Tibial nerve (tissue), 4 donors: ENCODE results near the gene NFAT5. TPM values are rescaled to one million over a fixed set of nuclear protein-coding genes. Genes with fewer than 3 reads are reported as not detected.

ENCODE experiments used
- DNase-seq, 2 donors: peaks; one replicate each; pipeline ENCODE4 v3.0.0-alpha.2; 2019; ENCODE audit warnings: low spot score in 2 of 2
- H3K27ac ChIP-seq, 4 donors: fragments of 200-600 bp; sonication (generic) in 3 of 4; one replicate each; pipeline ENCODE4 v1.5.1; 2017 to 2019; ENCODE audit warnings: mild to moderate bottlenecking in 1 of 4
- H3K27me3 ChIP-seq, 2 donors: fragments of 200-600 bp; sonication (generic) in 1 of 2; one replicate each; pipeline versions ENCODE4 v1.5.1 to v1.6.0; 2017 to 2019
- H3K36me3 ChIP-seq, 3 donors: fragments of 200-600 bp; sonication (generic); one replicate each; pipeline ENCODE4 v1.5.1; 2018 to 2019
- H3K4me1 ChIP-seq, 4 donors: fragments of 200-600 bp; sonication (generic) in 3 of 4; one replicate each; pipeline ENCODE4 v1.5.1; 2017 to 2019
- H3K4me3 ChIP-seq, 4 donors: fragments of 200-600 bp; sonication (generic) in 3 of 4; one replicate each; pipeline ENCODE4 v1.5.1; 2017 to 2019; ENCODE audit warnings: mild to moderate bottlenecking in 1 of 4, moderate library complexity in 1 of 4
- H3K9me3 ChIP-seq, 4 donors: fragments of 200-600 bp; sonication (generic) in 3 of 4; one replicate each; pipeline ENCODE4 v1.5.1; 2017 to 2019
- EP300 ChIP-seq, 2 donors: sonication (generic); formaldehyde crosslinking; IDR thresholded peaks; one replicate each; pipeline ENCODE4 v1.6.1; 2017; ENCODE audit warnings: antibody characterized with exemption in 2 of 2, mild to moderate bottlenecking in 1 of 2
- POLR2A ChIP-seq, 2 donors: fragments of 450-650 bp; IDR thresholded peaks; one replicate each; pipeline ENCODE4 v1.6.1; 2017; ENCODE audit warnings: antibody characterized with exemption in 2 of 2, mild to moderate bottlenecking in 2 of 2, moderate library complexity in 2 of 2
- WGBS, 2 donors: methylation state at CpG; one replicate each; pipeline ENCODE4 v1.1.5; 2018; 5-methylcytosine and 5-hydroxymethylcytosine counted together
- total RNA-seq, 4 donors: library from RNA; depleted of rRNA; stranded (reverse); fragments of >200 nt; gene quantifications; one replicate each; pipeline ENCODE4 v1.1.0, GENCODE V29; 2016
- TF ChIP-seq, protein P1 (sequence below), 5 experiments: fragments of 200-600 bp in 3 of 5; fragments of 450-650 bp in 2 of 5; sonication (generic) in 3 of 5; IDR thresholded peaks; one replicate each; pipeline ENCODE4 v1.5.1; 2016 to 2019; ENCODE audit warnings: antibody characterized with exemption in 5 of 5, mild to moderate bottlenecking in 3 of 5, moderate library complexity in 2 of 5

Gene NFAT5
- total RNA-seq, 4 donors from 2014 or later = 53.2 to 61.4 (median 57.5) TPM

DNA sequence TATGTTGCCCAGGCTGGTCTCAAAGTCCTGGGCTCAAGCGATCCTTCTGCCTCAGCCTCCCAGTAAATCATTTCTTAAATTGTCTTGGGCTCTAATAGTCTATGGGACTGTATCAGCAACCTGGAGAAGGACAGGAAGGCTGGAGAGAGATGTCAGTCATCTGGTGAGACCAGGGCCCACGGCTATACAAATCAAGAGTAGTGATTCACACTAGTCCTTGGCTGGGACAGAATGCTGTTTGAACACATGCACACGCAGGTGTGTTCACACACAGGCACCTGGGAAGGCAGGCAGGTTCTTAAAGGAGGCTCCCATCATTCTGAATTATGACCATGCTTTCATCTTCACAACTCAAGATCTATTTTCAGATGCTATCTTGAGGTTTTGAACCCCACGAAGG is 146.5 kb downstream of the NFAT5 start:
- TF ChIP-seq EP300 (IDR thresholded peaks at IDR 0.05) = no peak
- TF ChIP-seq POLR2A (IDR thresholded peaks at IDR 0.05) = no peak
- TF ChIP-seq, protein P1, sequence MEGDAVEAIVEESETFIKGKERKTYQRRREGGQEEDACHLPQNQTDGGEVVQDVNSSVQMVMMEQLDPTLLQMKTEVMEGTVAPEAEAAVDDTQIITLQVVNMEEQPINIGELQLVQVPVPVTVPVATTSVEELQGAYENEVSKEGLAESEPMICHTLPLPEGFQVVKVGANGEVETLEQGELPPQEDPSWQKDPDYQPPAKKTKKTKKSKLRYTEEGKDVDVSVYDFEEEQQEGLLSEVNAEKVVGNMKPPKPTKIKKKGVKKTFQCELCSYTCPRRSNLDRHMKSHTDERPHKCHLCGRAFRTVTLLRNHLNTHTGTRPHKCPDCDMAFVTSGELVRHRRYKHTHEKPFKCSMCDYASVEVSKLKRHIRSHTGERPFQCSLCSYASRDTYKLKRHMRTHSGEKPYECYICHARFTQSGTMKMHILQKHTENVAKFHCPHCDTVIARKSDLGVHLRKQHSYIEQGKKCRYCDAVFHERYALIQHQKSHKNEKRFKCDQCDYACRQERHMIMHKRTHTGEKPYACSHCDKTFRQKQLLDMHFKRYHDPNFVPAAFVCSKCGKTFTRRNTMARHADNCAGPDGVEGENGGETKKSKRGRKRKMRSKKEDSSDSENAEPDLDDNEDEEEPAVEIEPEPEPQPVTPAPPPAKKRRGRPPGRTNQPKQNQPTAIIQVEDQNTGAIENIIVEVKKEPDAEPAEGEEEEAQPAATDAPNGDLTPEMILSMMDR (IDR thresholded peaks at IDR 0.05) = no peak
- Histone ChIP-seq H3K27ac (no peak overlapping the region), H3K4me1 (peaks cover 0 to 17% (median 0%) of the 10 kb centered on the region in 4 donors), H3K36me3 (peaks cover 0 to 61% (median 0%) of the 10 kb centered on the region in 3 donors), H3K27me3 (no peaks in the 10 kb centered on the region), H3K4me3 (no peak overlapping the region), H3K9me3 (no peaks in the 10 kb centered on the region)
- no peak for DNase-seq
- 92 to 96% methylated on average over 4 of the region's 4 CpGs for WGBS, 2 donors

DNA sequence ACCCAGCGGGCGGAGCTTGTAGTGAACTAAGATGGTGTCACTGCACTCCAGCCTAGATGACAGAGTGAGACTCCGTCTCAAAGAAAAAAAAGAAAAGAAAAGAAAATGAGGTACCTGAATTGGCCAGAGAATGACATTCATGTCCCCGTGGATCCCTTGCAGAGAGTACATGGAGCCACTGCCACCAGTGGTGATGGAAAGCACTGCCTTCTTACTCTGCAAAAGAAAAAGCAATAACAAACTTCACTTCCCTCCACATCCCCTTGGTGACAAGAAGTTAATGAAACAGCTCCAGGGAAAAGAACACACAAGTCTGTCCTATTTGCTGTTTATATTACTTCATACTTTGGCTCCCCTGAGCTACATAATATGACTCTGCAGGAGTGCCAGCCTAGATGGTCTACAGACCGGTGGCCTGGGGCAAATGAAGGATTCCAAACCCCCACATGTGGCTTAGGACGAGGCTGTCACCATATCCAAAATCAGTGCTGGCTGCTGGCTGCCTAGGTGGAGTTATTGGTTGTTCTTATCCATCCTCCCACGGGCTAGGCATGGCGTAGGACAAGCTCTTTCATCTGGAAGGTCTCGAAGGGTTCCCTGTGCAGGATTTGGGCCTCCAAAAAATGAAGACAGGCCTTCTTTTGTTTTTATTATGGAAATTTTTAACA is 147.3 kb downstream of the NFAT5 start:
- Histone ChIP-seq H3K36me3 (peaks cover 0 to 65% (median 0%) of the 10 kb centered on the region in 3 donors), H3K27ac (no peak overlapping the region), H3K27me3 (no peaks in the 10 kb centered on the region), H3K9me3 (no peaks in the 10 kb centered on the region), H3K4me3 (no peak overlapping the region), H3K4me1 (peaks cover 0 to 17% (median 0%) of the 10 kb centered on the region in 4 donors)
- no peak for DNase-seq
- WGBS, 2 donors = 87 to 90% methylated on average over 9 of the region's 9 CpGs
- TF ChIP-seq, protein P1 (IDR thresholded peaks at IDR 0.05) = no peak
- TF ChIP-seq POLR2A (IDR thresholded peaks at IDR 0.05) (no peak), EP300 (IDR thresholded peaks at IDR 0.05) (no peak)

DNA sequence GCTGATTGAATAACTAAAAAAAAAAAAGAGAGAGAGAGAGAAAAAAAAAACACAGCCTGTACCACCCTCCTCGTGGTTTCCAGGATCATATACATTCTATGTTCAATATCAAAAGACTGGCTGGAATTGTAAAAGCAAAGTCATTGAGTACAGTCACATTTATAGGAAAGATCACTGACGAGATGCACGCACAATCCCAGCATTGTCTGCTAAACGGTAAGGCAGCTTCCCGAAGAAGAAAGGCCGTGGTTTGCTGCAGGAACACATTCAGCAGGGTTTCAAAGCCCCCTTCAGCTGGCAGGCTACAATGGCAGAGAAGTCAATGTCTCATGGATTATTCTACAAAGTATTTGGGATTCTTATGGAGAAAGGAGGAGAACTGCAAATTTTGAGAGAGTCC is 151.3 kb downstream of the NFAT5 start:
- 56 to 57% methylated on average over 6 of the region's 6 CpGs for WGBS, 2 donors
- no peak for DNase-seq
- H3K4me1 ChIP-seq = no peaks in the 10 kb centered on the region
- H3K27me3 ChIP-seq = no peaks in the 10 kb centered on the region
- no peak for TF ChIP-seq EP300 (IDR thresholded peaks at IDR 0.05)
- TF ChIP-seq, protein P1 (IDR thresholded peaks at IDR 0.05) = no peak
- TF ChIP-seq POLR2A (IDR thresholded peaks at IDR 0.05) = no peak
- H3K9me3 ChIP-seq = no peaks in the 10 kb centered on the region
- H3K36me3 ChIP-seq = peaks cover 0 to 59% (median 0%) of the 10 kb centered on the region in 3 donors
- H3K4me3 ChIP-seq = no peak overlapping the region
- no peak overlapping the region for H3K27ac ChIP-seq

DNA sequence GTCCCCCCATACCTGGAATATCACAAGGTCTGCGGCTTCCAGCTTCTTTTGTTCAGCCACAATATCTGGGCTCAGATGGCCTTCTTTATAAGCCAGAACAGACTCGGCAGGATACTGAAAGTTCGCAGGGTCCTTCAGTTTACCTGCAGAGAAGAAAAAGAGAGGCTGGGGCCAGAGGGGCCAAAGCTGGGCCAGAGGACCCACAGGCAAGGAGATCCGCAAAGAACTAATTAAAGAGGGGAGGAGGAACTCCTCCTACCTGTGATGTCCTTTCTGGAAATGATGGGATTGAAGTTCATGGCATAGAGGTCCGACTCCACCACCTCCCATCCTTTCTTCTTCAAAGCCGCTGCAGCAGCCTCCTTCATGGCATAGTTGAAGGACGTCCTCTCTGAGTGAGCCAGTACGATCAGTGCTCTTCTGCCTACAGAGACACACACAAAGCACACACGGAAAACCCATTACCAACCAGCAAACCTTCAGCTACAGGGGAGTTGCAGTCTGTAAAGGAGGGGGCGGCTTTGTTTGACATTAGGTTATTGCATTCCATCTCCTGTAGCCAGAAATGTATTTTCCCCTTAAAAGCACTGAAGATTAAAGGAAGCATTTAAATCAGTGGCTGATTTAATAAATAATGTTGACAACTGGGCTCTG is 152.5 kb downstream of the NFAT5 start:
- TF ChIP-seq, protein P1 (IDR thresholded peaks at IDR 0.05) = no peak
- no peak for TF ChIP-seq EP300 (IDR thresholded peaks at IDR 0.05)
- no peak for TF ChIP-seq POLR2A (IDR thresholded peaks at IDR 0.05)
- whole genome bisulfite sequencing, 2 donors = 82% methylated on average over 10 of the region's 10 CpGs
- peaks cover 0 to 48% (median 0%) of the 10 kb centered on the region in 3 donors for H3K36me3 ChIP-seq

DNA sequence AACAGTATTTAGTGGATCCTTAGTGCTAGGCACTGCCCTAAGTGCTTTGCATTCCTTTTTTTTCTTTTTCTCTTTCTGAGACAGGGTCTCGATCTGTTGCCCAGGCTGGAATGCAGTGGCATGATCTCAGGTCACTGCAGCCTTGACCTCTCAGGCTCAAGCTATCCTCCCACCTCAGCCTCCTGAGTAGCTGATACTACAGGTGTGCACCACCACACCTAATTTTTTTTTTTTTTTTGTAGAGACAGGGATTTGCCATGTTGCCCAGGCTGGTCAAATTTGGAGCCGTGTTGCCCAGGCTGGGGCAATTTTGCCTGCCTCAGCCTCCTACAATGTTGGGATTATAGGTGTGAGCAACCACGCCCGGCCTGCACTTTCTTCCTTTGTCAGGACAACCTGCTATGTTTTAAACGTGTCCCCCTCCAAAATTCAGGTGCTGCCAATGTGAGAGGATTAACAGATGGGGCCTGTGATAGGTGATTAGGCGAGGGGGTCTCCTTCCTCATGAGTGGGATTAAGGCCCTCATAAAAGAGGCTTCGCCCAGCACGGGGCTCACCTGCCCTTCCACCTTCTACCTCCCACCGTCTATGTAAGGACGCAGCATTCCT is 155.2 kb downstream of the NFAT5 start:
- no peak overlapping the region for H3K27ac ChIP-seq
- TF ChIP-seq, protein P1 (IDR thresholded peaks at IDR 0.05) = no peak
- no peak for TF ChIP-seq EP300 (IDR thresholded peaks at IDR 0.05)
- TF ChIP-seq POLR2A (IDR thresholded peaks at IDR 0.05) = no peak
- peaks cover 0 to 25% (median 0%) of the 10 kb centered on the region in 3 donors for H3K36me3 ChIP-seq
- DNase-seq = no peak
- peaks cover 0 to 12% (median 3%) of the 10 kb centered on the region in 4 donors for H3K4me1 ChIP-seq
- 90 to 91% methylated on average over 10 of the region's 10 CpGs for WGBS, 2 donors
- no peak overlapping the region for H3K4me3 ChIP-seq
- H3K27me3 ChIP-seq = no peaks in the 10 kb centered on the region
- H3K9me3 ChIP-seq = no peaks in the 10 kb centered on the region

More for the DNA sequence above, 152.5 kb downstream of the NFAT5 start:
- Histone ChIP-seq H3K9me3 (no peaks in the 10 kb centered on the region), H3K4me1 (no peaks in the 10 kb centered on the region), H3K4me3 (no peak overlapping the region), H3K27ac (no peak overlapping the region), H3K27me3 (no peaks in the 10 kb centered on the region)
- DNase-seq = no peak
